Adrenal gland (tissue), 12 donors: Measurements from ENCODE around the gene GNPNAT1. TPM values are rescaled to one million over a fixed set of nuclear protein-coding genes. Genes with fewer than 3 reads are reported as not detected.

ENCODE experiments used
- DNase-seq, 7 donors: peaks; one replicate each; pipeline ENCODE4 v3.0.0-alpha.2; 2019 to 2020
- H3K27ac ChIP-seq, 5 donors: fragments of 200-600 bp; sonication (generic) in 4 of 5; 1 replicate in 3 of 5; 2 replicates in 2 of 5; pipeline versions ENCODE4 v1.5.1 to v1.8.0; 2016 to 2020; ENCODE audit warnings: mild to moderate bottlenecking in 1 of 5
- H3K27me3 ChIP-seq: fragments of 200-600 bp; 2 replicates; pipeline ENCODE4 v1.8.0; 2021
- H3K36me3 ChIP-seq, 2 donors: fragments of 200-600 bp; replicated peaks in 1 of 2; 1 replicate in 1 of 2; 2 replicates in 1 of 2; pipeline versions ENCODE4 v1.5.1 to v1.8.0; 2018 to 2022
- H3K4me1 ChIP-seq, 2 donors: fragments of 200-600 bp; replicated peaks in 1 of 2; 1 replicate in 1 of 2; 2 replicates in 1 of 2; pipeline versions ENCODE4 v1.5.1 to v1.8.0; 2018 to 2021
- H3K4me3 ChIP-seq, 4 donors: fragments of 200-600 bp; sonication (generic) in 3 of 4; one replicate each; pipeline ENCODE4 v1.5.1; 2016 to 2018
- H3K9me3 ChIP-seq, 3 donors: fragments of 200-600 bp; sonication (generic) in 1 of 3; replicated peaks in 1 of 3; 1 replicate in 2 of 3; 2 replicates in 1 of 3; pipeline versions ENCODE4 v1.5.1 to v1.8.0; 2016 to 2021
- CTCF ChIP-seq, 6 experiments: fragments of 450-650 bp in 4 of 6; fragments of 200-600 bp in 2 of 6; sonication (generic) in 1 of 6; IDR thresholded peaks; 1 replicate in 5 of 6; 2 replicates in 1 of 6; pipeline versions ENCODE4 v1.5.1 to v1.8.0; 2016 to 2021; ENCODE audit warnings: antibody characterized with exemption in 6 of 6, mild to moderate bottlenecking in 2 of 6, moderate library complexity in 1 of 6
- POLR2A ChIP-seq, 2 donors: fragments of 450-650 bp; IDR thresholded peaks; one replicate each; pipeline ENCODE4 v1.6.1; 2017; ENCODE audit warnings: antibody characterized with exemption in 2 of 2, mild to moderate bottlenecking in 2 of 2, moderate library complexity in 1 of 2
- WGBS, 4 donors: extraction: QIAGEN DNeasy Blood & Tissue Kit in 2 of 4; methylation state at CpG; one replicate each; pipeline versions ENCODE4 v1.1.5 to v1.1.7; 2013 to 2017; 5-methylcytosine and 5-hydroxymethylcytosine counted together
- intact Hi-C, 2 donors: fragments of 100-400 bp; cut with DNase I; formaldehyde crosslinking; loops; one replicate each; pipeline versions ENCODE4 v1.14.1 to v1.15.0; 2022 to 2023
- polyA plus RNA-seq, 3 donors: library from polyadenylated mRNA; stranded (reverse); fragments of 200-250 nt in 2 of 3; fragments of 350-450 nt in 1 of 3; fragmentation: Illumina TruSeq in 1 of 3; extraction: RNeasy Lipid Tissue Mini Kit (QIAGEN cat#74804) in 1 of 3; gene quantifications; one replicate each; pipeline ENCODE4 v1.2.3, GENCODE V29; 2013 to 2014
- total RNA-seq, 9 donors: library from RNA; depleted of rRNA in 4 of 9; stranded (reverse); fragments of >200 nt in 4 of 9; fragments of 120-200 nt in 1 of 9; fragmentation: NEBNext Ultra II Directional in 1 of 9; extraction: Animal tissue kit (Norgen Biotek cat#: 25700) in 1 of 9; gene quantifications; one replicate each; pipeline versions ENCODE4 v1.1.0 to v1.2.4, GENCODE V29; 2013 to 2023
- donor health status: healthy with polysubstance abuse.
- donor health status: Bipolar disorder and iron deficiency.
- donor health status: DM: yes; HTN: yes; CAD: no.
- donor health status: DM: no; HTN: no; CAD: no.
- donor health status: DM: no; HTN: no; CAD: no.
- donor health status: DM: yes; HTN: yes; CAD: no.

Gene GNPNAT1
- total and polyA plus RNA-seq, 12 donors: 4.6 to 30.1 (median 13.0) TPM

- 66 to 72% (median 68%) methylated on average over 7 of the region's 7 CpGs for WGBS, 4 donors
- peaks cover 0 to 5% of the 10 kb centered on the region in 2 donors for H3K4me1 ChIP-seq
- no peaks in the 10 kb centered on the region for H3K27me3 ChIP-seq
- no peak overlapping the region for H3K27ac ChIP-seq
- DNase-seq: no peak
- no peak overlapping the region for H3K4me3 ChIP-seq
- intact Hi-C loops: loop anchor here in 1 of 2 donors (5.0 to 10.0 kb wide), 3 partner anchors 140 to 483 kb away; no protein-coding TSS in a partner anchor
- no peaks in the 10 kb centered on the region for H3K36me3 ChIP-seq
- TF ChIP-seq POLR2A (IDR thresholded peaks at IDR 0.05): no peak
- no peak for TF ChIP-seq CTCF (IDR thresholded peaks at IDR 0.05)
- H3K9me3 ChIP-seq: no peaks in the 10 kb centered on the region
These were observed 30.4 kb upstream of the GNPNAT1 start for GRCh38 chr14:52821805-52822250.

GRCh38 chr14:52808101-52808500 lies 16.7 kb upstream of the GNPNAT1 start:
- H3K36me3 ChIP-seq: no peaks in the 10 kb centered on the region
- H3K4me1 ChIP-seq: no peaks in the 10 kb centered on the region
- no peak for DNase-seq
- no peak overlapping the region for H3K27ac ChIP-seq
- intact Hi-C loops: no loop called here
- 83 to 95% (median 91%) methylated on average over 1 of the region's 1 CpG for WGBS, 4 donors
- H3K9me3 ChIP-seq: no peaks in the 10 kb centered on the region
- TF ChIP-seq CTCF (IDR thresholded peaks at IDR 0.05) (no peak), POLR2A (IDR thresholded peaks at IDR 0.05) (no peak)
- H3K4me3 ChIP-seq: no peak overlapping the region
- no peaks in the 10 kb centered on the region for H3K27me3 ChIP-seq

GRCh38 chr14:52806115-52806514 lies 14.7 kb upstream of the GNPNAT1 start:
- 90 to 96% (median 93%) methylated on average over 4 of the region's 4 CpGs for WGBS, 4 donors

GRCh38 chr14:52802597-52802996 lies 11.2 kb upstream of the GNPNAT1 start:
- Histone ChIP-seq H3K4me1 (no peaks in the 10 kb centered on the region), H3K36me3 (no peaks in the 10 kb centered on the region), H3K27me3 (no peaks in the 10 kb centered on the region), H3K9me3 (no peaks in the 10 kb centered on the region), H3K4me3 (no peak overlapping the region), H3K27ac (no peak overlapping the region)
- TF ChIP-seq CTCF (IDR thresholded peaks at IDR 0.05): no peak
- TF ChIP-seq POLR2A (IDR thresholded peaks at IDR 0.05): no peak
- 86 to 96% (median 93%) methylated on average over 3 of the region's 3 CpGs for WGBS, 4 donors
- DNase-seq: no peak
- intact Hi-C loops: no loop called here

More at GRCh38 chr14:52806115-52806514, 14.7 kb upstream of the GNPNAT1 start:
- TF ChIP-seq CTCF (IDR thresholded peaks at IDR 0.05) (no peak), POLR2A (IDR thresholded peaks at IDR 0.05) (no peak)
- DNase-seq: no peak
- H3K27me3 ChIP-seq: no peaks in the 10 kb centered on the region
- intact Hi-C loops: no loop called here
- H3K9me3 ChIP-seq: no peaks in the 10 kb centered on the region
- H3K36me3 ChIP-seq: no peaks in the 10 kb centered on the region
- no peak overlapping the region for H3K4me3 ChIP-seq
- no peak overlapping the region for H3K27ac ChIP-seq
- H3K4me1 ChIP-seq: no peaks in the 10 kb centered on the region
